ENCODE measurements around the gene PDCD1LG2. TPM values are rescaled to one million over a fixed set of nuclear protein-coding genes. Genes with fewer than 3 reads are reported as not detected.
"Not testable (repeated sequence)": the region's sequence is repeated elsewhere in the genome, so short reads cannot be mapped to it uniquely, and the experiment has no call there.

Gene PDCD1LG2
- total RNA-seq, 1 donor from 2014 or later = 9.0 TPM

DNA sequence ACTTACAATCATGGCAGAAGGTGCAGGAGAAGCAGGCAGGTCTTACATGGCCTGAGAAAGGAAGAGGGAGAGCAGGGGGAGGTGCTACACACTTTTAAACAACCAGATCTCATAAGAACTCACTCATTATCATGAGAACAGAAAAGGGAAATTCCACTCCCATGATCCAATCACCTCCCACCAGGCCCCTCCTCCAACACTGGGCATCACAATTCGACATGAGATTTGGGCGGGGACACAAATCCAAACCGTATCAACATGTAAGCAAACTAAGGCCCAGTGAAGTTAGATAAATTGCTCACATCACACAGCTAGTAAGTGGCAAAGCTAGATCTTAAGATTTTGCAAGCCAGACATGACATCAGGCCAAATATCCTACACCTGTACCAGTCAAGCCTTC lies 70.3 kb downstream of the PDCD1LG2 start:
- ATAC-seq = no peak
- no peak overlapping the region for H3K4me3 ChIP-seq
- TF ChIP-seq, protein P1, sequence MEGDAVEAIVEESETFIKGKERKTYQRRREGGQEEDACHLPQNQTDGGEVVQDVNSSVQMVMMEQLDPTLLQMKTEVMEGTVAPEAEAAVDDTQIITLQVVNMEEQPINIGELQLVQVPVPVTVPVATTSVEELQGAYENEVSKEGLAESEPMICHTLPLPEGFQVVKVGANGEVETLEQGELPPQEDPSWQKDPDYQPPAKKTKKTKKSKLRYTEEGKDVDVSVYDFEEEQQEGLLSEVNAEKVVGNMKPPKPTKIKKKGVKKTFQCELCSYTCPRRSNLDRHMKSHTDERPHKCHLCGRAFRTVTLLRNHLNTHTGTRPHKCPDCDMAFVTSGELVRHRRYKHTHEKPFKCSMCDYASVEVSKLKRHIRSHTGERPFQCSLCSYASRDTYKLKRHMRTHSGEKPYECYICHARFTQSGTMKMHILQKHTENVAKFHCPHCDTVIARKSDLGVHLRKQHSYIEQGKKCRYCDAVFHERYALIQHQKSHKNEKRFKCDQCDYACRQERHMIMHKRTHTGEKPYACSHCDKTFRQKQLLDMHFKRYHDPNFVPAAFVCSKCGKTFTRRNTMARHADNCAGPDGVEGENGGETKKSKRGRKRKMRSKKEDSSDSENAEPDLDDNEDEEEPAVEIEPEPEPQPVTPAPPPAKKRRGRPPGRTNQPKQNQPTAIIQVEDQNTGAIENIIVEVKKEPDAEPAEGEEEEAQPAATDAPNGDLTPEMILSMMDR (IDR thresholded peaks at IDR 0.05) = no peak
- H3K27me3 ChIP-seq (ENCODE audit: low read depth) = no peaks in the 10 kb centered on the region
- no peaks in the 10 kb centered on the region for H3K36me3 ChIP-seq
- no peak for DNase-seq
- intact Hi-C loops (cut with DNase I) = no loop called here
- H3K4me1 ChIP-seq = no peaks in the 10 kb centered on the region
- H3K27ac ChIP-seq = no peak overlapping the region
- H3K9me3 ChIP-seq = no peaks in the 10 kb centered on the region

DNA sequence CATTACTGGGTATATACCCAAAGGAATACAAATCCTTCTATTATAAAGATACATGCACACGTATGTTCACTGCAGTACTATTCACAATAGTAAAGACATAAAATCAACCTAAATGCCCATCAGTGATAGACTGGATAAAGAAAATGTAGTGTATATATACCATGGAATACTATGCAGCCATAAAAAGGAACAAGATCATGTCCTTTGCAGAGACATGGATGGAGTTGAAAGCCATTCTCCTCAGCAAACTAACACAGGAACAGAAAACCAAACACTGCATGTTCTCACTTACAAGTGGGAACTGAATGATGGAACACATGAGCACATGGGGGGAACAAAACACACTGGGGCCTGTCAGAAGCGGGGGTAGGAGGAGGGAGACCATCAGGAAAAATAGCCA lies 71.4 kb downstream of the PDCD1LG2 start:
- ATAC-seq; intact Hi-C loops (cut with DNase I); DNase-seq; H3K27ac ChIP-seq; H3K27me3 ChIP-seq (ENCODE audit: low read depth); H3K4me3 ChIP-seq; H3K36me3 ChIP-seq; H3K9me3 ChIP-seq; H3K4me1 ChIP-seq: not testable (repeated sequence)

DNA sequence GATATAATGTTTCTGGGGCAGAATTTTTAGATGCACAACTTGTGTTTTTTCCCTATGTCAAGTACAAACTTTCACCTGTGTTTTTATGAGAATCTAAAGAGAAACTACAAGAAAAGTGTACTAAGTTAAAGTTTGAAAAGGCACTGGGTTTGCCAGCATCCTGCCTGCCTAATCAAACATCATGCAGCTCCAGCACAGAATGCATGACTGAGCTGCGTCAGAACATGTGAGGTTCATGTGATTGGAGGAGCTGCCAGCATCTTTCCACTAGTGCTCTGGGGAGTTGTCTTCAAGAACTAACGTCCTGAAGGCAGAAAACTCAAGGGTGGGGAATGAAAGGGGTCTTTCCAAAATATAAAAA lies 72.5 kb downstream of the PDCD1LG2 start:
- no peak overlapping the region for H3K4me3 ChIP-seq
- ATAC-seq (peak; percentile 46), DNase-seq (no peak)
- H3K9me3 ChIP-seq = no peaks in the 10 kb centered on the region
- intact Hi-C loops (cut with DNase I) = no loop called here
- H3K27ac ChIP-seq = no peak overlapping the region
- no peaks in the 10 kb centered on the region for H3K36me3 ChIP-seq
- peaks cover 9% of the 10 kb centered on the region for H3K4me1 ChIP-seq
- no peaks in the 10 kb centered on the region for H3K27me3 ChIP-seq (ENCODE audit: low read depth)
- TF ChIP-seq, protein P1 (IDR thresholded peaks at IDR 0.05) = no peak

DNA sequence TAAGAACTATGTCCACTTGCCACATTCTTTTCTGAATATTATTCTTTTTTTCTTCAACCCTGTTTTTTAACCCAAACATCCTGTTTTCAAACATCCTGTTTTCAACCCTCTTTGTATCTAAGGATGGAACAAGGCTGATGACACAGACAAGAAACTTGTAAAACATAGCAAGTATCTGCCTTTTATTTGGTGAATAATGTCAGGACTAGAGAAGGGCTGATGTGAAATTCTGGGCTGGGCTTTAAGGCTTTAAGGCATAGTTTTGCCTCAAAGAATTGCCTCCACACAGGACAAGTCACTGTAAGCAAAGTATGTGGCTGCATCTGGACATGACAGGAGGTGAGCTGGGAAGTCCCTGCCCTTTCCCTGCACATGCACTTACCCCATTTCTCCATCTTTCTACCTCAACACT lies 76.1 kb downstream of the PDCD1LG2 start:
- Histone ChIP-seq H3K36me3 (no peaks in the 10 kb centered on the region), H3K4me3 (no peak overlapping the region), H3K27me3 (ENCODE audit: low read depth) (no peaks in the 10 kb centered on the region), H3K4me1 (peaks cover 17% of the 10 kb centered on the region), H3K27ac (no peak overlapping the region), H3K9me3 (no peaks in the 10 kb centered on the region)
- TF ChIP-seq, protein P1 (IDR thresholded peaks at IDR 0.05) = no peak
- ATAC-seq (no peak), DNase-seq (no peak)
- intact Hi-C loops (cut with DNase I) = no loop called here

DNA sequence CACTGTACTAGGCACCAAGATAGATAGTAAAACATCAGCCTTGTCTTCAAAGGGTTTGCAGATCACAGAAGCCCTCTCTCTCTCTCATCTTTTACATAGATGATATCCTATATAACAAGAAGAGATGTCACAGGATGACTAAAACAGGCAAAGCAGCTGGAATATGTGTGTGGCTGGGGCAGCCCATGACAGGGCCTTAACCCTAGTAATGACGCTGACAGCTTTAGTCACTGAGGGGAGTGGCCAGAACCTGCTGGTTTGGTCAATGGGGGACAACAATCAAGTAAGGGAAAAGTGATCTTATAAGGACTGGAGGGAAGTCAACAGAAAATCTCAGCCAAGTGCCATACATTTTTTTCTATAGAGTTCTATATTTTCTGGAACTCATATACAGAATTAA lies 76.7 kb downstream of the PDCD1LG2 start:
- no peak overlapping the region for H3K27ac ChIP-seq
- TF ChIP-seq, protein P1 (IDR thresholded peaks at IDR 0.05) = no peak
- no peak overlapping the region for H3K4me3 ChIP-seq
- no peaks in the 10 kb centered on the region for H3K9me3 ChIP-seq
- no peaks in the 10 kb centered on the region for H3K36me3 ChIP-seq
- DNase-seq = no peak
- intact Hi-C loops (cut with DNase I) = no loop called here
- peaks cover 17% of the 10 kb centered on the region for H3K4me1 ChIP-seq
- peak in 1 of 2 donors; percentile 25 for ATAC-seq
- H3K27me3 ChIP-seq (ENCODE audit: low read depth) = no peaks in the 10 kb centered on the region

DNA sequence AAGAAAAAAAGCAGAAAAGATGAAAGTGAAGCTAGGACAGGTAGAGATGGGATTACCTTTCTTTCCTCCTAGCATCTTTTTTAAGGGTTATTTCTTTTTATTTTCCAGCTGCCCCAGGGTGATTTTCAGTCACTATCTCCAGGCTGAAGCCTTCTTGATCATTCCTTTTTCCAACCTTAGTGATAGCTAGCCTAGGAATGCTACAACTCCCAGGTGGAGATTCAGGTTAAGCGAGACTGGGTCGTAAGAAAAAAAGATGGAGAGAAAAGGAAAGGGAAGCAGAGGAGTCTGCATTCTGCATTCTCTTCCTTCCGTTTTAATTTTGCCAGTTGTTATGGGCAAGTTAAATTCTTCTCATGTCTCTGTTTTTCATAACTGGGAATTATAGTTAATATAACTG lies 81.9 kb downstream of the PDCD1LG2 start:
- TF ChIP-seq, protein P1 (IDR thresholded peaks at IDR 0.05) = no peak
- intact Hi-C loops (cut with DNase I) = loop anchor here (10.0 kb wide), 1 partner anchor 397 kb away; no protein-coding TSS in a partner anchor

More for the DNA sequence above, 81.9 kb downstream of the PDCD1LG2 start:
- Histone ChIP-seq H3K27me3 (ENCODE audit: low read depth) (no peaks in the 10 kb centered on the region), H3K36me3 (no peaks in the 10 kb centered on the region), H3K9me3 (no peaks in the 10 kb centered on the region), H3K27ac (no peak overlapping the region), H3K4me3 (no peak overlapping the region), H3K4me1 (peaks cover 8% of the 10 kb centered on the region)
- ATAC-seq (no peak), DNase-seq (no peak)

All from lower lobe of right lung (tissue), 2 donors.